ENCODE data around the gene POLD2. TPM values are rescaled to one million over a fixed set of nuclear protein-coding genes. Genes with fewer than 3 reads are reported as not detected.

Gene POLD2
- total RNA-seq, 4 donors from 2014 or later: 33.9 to 87.9 (median 71.0) TPM

DNA sequence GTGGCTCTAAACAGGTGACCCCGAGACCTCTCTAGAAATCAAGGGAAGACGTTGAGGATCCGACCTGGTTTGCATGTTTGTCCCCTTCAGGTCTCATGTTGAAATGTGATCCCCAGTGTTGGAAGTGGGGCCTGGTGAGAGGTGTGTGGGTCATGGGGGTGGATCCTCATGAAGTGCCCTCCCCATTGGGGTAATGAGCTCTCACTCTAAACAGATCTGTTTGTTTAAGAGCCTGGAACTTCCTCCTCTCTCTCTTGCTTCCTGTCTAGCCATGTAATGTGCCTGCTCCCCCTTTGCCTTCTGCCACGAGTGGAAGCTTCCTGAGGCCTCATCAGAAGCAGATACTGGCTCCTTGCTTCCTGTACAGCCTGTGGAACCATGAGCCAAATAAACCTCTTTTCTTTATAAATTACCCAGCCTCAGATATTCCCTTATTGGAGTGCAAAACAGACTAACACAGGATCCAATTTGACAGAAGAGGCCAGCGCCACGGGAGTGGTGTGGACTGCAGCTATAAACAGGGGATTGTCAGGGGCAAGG lies 30.2 kb downstream of the POLD2 start:
- H3K27ac ChIP-seq: no peak overlapping the region
- no peak overlapping the region for H3K4me3 ChIP-seq
- peaks cover 0 to 38% (median 8%) of the 10 kb centered on the region in 4 donors for H3K4me1 ChIP-seq
- no peaks in the 10 kb centered on the region for H3K36me3 ChIP-seq
- no peak for TF ChIP-seq POLR2A (IDR thresholded peaks at IDR 0.05)
- TF ChIP-seq, protein P1, sequence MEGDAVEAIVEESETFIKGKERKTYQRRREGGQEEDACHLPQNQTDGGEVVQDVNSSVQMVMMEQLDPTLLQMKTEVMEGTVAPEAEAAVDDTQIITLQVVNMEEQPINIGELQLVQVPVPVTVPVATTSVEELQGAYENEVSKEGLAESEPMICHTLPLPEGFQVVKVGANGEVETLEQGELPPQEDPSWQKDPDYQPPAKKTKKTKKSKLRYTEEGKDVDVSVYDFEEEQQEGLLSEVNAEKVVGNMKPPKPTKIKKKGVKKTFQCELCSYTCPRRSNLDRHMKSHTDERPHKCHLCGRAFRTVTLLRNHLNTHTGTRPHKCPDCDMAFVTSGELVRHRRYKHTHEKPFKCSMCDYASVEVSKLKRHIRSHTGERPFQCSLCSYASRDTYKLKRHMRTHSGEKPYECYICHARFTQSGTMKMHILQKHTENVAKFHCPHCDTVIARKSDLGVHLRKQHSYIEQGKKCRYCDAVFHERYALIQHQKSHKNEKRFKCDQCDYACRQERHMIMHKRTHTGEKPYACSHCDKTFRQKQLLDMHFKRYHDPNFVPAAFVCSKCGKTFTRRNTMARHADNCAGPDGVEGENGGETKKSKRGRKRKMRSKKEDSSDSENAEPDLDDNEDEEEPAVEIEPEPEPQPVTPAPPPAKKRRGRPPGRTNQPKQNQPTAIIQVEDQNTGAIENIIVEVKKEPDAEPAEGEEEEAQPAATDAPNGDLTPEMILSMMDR (IDR thresholded peaks at IDR 0.05): no peak
- no peak for TF ChIP-seq EP300 (IDR thresholded peaks at IDR 0.05)
- H3K9me3 ChIP-seq: no peaks in the 10 kb centered on the region
- no peak for DNase-seq (ENCODE audit: low spot score in 2 of 2)
- 79 to 80% methylated on average over 6 of the region's 6 CpGs for WGBS, 2 donors
- H3K27me3 ChIP-seq: no peaks in the 10 kb centered on the region

DNA sequence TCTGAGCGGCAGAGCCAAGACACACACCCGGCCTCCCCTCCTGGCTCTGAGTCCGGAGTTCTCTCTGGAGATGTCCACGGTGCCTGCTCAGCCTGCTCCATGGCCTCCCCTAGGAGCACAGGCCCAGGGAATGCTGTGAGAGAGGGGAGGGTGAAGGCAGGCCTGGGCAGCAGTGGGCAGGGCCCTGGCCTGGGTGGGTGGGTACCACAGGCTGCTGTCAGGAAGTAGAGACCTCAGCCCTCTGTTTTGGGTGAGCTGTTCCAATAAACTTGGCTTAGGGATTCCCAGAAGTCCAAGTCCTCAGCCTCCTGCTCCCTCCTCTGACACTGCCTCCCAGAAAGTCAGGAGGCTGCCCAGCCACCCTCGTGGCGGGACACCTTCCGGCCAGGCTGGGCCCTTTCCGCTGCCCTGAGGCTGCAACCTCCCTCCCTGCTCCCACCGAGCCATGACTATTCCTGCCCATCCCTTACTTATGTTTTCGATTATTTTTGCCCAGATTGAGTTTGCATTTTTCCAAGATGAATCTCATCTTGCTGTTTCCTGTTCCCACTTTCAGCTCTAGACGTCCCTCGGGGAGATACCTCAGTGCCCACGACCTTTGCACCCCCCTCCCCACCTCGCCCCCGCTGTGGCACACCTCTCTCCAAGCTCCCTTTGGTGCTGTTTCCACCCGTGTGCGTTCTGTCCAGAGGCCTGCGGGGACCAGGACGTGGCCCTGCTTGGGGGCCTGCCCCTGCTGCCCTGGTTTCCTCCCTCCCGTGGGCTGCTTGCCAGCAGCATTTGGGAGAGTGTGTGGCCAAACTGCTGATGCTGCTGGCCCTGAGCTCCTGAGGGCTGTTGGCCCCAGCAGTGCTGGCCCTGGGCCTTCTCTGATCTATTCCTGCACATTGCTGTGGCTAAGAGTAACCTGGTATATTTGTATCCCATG lies 35.2 kb downstream of the POLD2 start:
- DNase-seq (ENCODE audit: low spot score in 2 of 2): peak; percentile 62 to 63
- H3K4me3 ChIP-seq: peak overlapping the region in 1 of 4 donors; percentile 2
- WGBS, 2 donors: 35 to 40% methylated on average over 20 of the region's 20 CpGs

DNA sequence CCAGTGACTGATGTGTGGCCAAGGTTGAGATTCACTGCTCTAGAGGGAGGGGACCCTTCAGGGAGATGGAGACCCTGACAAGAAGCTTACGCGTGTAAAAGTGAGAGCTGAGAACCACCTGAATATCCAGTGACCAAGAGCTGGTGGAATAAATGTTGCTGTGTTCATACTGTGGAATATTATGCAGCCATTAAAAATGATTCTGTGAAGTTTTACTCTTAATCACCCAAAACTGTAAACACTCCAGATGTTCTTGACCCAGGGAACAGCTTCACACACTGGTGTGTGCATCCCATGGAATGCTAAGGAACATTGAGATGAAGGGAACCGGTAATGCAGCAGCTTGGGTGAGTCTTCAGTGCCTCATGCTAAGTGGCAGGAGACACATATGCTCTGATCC lies 36.7 kb downstream of the POLD2 start:
- no peaks in the 10 kb centered on the region for H3K27me3 ChIP-seq
- H3K4me3 ChIP-seq: no peak overlapping the region
- no peaks in the 10 kb centered on the region for H3K36me3 ChIP-seq
- no peak for DNase-seq (ENCODE audit: low spot score in 2 of 2)
- WGBS, 2 donors: 98 to 100% methylated on average over 3 of the region's 3 CpGs
- TF ChIP-seq POLR2A (IDR thresholded peaks at IDR 0.05): no peak
- no peak for TF ChIP-seq EP300 (IDR thresholded peaks at IDR 0.05)
- TF ChIP-seq, protein P1 (IDR thresholded peaks at IDR 0.05): no peak
- H3K27ac ChIP-seq: peak overlapping the region in 2 of 4 donors; percentile 38 to 90
- peaks cover 0 to 50% (median 14%) of the 10 kb centered on the region in 4 donors for H3K4me1 ChIP-seq
- H3K9me3 ChIP-seq: no peaks in the 10 kb centered on the region

More for the DNA sequence above, 35.2 kb downstream of the POLD2 start:
- Histone ChIP-seq H3K27me3 (no peaks in the 10 kb centered on the region), H3K4me1 (peaks cover 0 to 49% (median 14%) of the 10 kb centered on the region in 4 donors), H3K9me3 (no peaks in the 10 kb centered on the region), H3K36me3 (no peaks in the 10 kb centered on the region), H3K27ac (peak overlapping the region; percentile 52 to 90 (median 72))
- TF ChIP-seq EP300 (IDR thresholded peaks at IDR 0.05): no peak
- TF ChIP-seq, protein P1 (IDR thresholded peaks at IDR 0.05): no peak
- no peak for TF ChIP-seq POLR2A (IDR thresholded peaks at IDR 0.05)

- Histone ChIP-seq H3K4me3 (no peak overlapping the region), H3K9me3 (no peaks in the 10 kb centered on the region), H3K36me3 (peaks cover 0 to 3% (median 0%) of the 10 kb centered on the region in 3 donors), H3K27me3 (no peaks in the 10 kb centered on the region), H3K4me1 (peaks cover 0 to 61% (median 18%) of the 10 kb centered on the region in 4 donors), H3K27ac (peak overlapping the region in 2 of 4 donors; percentile 38 to 90)
- 76 to 83% methylated on average over 3 of the region's 3 CpGs for WGBS, 2 donors
- DNase-seq (ENCODE audit: low spot score in 2 of 2): no peak
- no peak for TF ChIP-seq EP300 (IDR thresholded peaks at IDR 0.05)
- no peak for TF ChIP-seq POLR2A (IDR thresholded peaks at IDR 0.05)
Measured at GRCh38 chr7:44085546-44085945, 37.8 kb downstream of the POLD2 start.

DNA sequence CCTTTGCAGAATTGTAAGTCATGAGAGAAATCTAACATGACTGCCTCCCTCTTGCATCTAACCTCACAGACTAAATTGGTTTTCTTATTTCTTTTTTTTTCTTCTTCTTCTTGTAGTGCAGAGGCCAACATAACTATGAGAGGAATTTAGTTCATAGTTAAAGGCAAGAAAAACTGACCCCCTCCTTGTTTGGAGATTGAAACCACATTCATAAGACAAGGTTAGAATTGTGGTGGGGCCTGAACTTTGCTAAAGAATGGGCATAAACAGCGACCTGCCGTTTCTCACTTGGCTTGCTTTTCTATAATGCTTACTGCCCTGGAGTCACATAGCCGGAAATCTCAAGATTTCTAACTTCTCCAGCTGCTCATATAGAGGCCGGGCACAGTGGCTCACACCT lies 38.6 kb downstream of the POLD2 start:
- H3K36me3 ChIP-seq: peaks cover 0 to 11% (median 0%) of the 10 kb centered on the region in 3 donors
- no peak overlapping the region for H3K4me3 ChIP-seq
- DNase-seq (ENCODE audit: low spot score in 2 of 2): no peak
- no peaks in the 10 kb centered on the region for H3K9me3 ChIP-seq
- peaks cover 0 to 59% (median 18%) of the 10 kb centered on the region in 4 donors for H3K4me1 ChIP-seq
- no peaks in the 10 kb centered on the region for H3K27me3 ChIP-seq
- H3K27ac ChIP-seq: peak overlapping the region in 2 of 4 donors; percentile 85 to 94
- TF ChIP-seq, protein P1 (IDR thresholded peaks at IDR 0.05): no peak
- TF ChIP-seq POLR2A (IDR thresholded peaks at IDR 0.05): no peak
- TF ChIP-seq EP300 (IDR thresholded peaks at IDR 0.05): no peak
- WGBS, 2 donors: 22 to 31% methylated on average over 4 of the region's 4 CpGs
